SK-N-MC (cell line): ENCODE results near the gene RSU1.

Experiments
- EZH2 ChIP-seq: fragments of 200-600 bp; sonication (generic); IDR thresholded peaks from one replicate; pipeline ENCODE4 v1.6.1; 2017; ENCODE audit warnings: antibody characterized with exemption
- FOXP2 ChIP-seq: optimal IDR thresholded peaks from 2 replicates; pipeline ENCODE3; 2011; ENCODE audit warnings: mild to moderate bottlenecking, moderate library complexity; ENCODE audit not compliant: insufficient read depth; ENCODE audit errors: extremely low read length, control extremely low read depth
- POLR2AphosphoS5 ChIP-seq: IDR thresholded peaks from 2 replicates; pipeline ENCODE4 v1.6.1; 2012; ENCODE audit warnings: mild to moderate bottlenecking, low read depth, low read length, borderline replicate concordance

DNA sequence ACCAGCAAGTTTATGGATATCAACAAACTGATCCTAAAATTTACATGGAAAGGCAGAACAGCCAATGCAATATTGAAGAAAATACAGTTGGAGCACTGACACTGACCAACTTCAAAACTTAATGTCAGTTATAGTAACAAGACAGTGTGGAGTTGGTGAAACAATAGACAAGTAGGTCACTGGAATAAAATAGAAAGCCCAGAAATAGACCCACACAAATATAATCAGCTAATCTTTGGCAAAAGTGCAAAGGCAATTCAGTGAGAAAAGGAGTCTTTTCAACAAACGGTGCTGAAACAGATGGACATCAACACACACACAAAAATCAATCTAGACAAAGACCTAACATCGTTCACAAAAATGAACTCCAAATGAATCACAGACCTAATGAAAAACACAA, 13.8 kb downstream of the RSU1 start:
- no peak for TF ChIP-seq EZH2
- no peak for TF ChIP-seq POLR2AphosphoS5
- no peak for TF ChIP-seq FOXP2
